HG03108 (cell line): ENCODE data around the gene TSC22D2.

Experiments used
- ATAC-seq: cut with Tn5 transposase; IDR thresholded peaks from one replicate; pipeline ENCODE4 v1.9.1; 2021; ENCODE audit warnings: moderate library complexity; ENCODE audit not compliant: unreplicated experiment

The TSC22D2 gene

GRCh38 chr3:150384296-150385212, 23.5 kb upstream of the TSC22D2 start:
- peak; percentile 99 for ATAC-seq

GRCh38 chr3:150385296-150386242, 22.5 kb upstream of the TSC22D2 start:
- peak; percentile 30 for ATAC-seq

- no peak for ATAC-seq
These were observed 19.3 kb upstream of the TSC22D2 start for GRCh38 chr3:150388498-150389418.

GRCh38 chr3:150390087-150390486, 18.0 kb upstream of the TSC22D2 start:
- no peak for ATAC-seq

- ATAC-seq: no peak
These were observed 16.9 kb upstream of the TSC22D2 start for GRCh38 chr3:150391161-150391560.

- ATAC-seq: no peak
These were observed 14.4 kb upstream of the TSC22D2 start for GRCh38 chr3:150393745-150394144.

- no peak for ATAC-seq
These were observed 13.5 kb upstream of the TSC22D2 start for GRCh38 chr3:150394606-150395005.

GRCh38 chr3:150396491-150396890, 11.6 kb upstream of the TSC22D2 start:
- no peak for ATAC-seq

- ATAC-seq: no peak
These were observed 11.0 kb upstream of the TSC22D2 start for GRCh38 chr3:150396956-150397550.

- ATAC-seq: no peak
These were observed 9.0 kb upstream of the TSC22D2 start for GRCh38 chr3:150399060-150399459.

- no peak for ATAC-seq
These were observed 6.8 kb upstream of the TSC22D2 start for GRCh38 chr3:150401285-150401684.

- no peak for ATAC-seq
These were observed 5.9 kb upstream of the TSC22D2 start for GRCh38 chr3:150402217-150402616.

GRCh38 chr3:150404023-150404422, 4.1 kb upstream of the TSC22D2 start:
- no peak for ATAC-seq

- ATAC-seq: no peak
These were observed 869 bp upstream of the TSC22D2 start for GRCh38 chr3:150407051-150407807.

GRCh38 chr3:150407808-150408220, 284 bp upstream of the TSC22D2 start:
- no peak for ATAC-seq

- ATAC-seq: peak; percentile 8
These were observed 1.0 kb downstream of the TSC22D2 start for GRCh38 chr3:150409125-150409511.

- ATAC-seq: peak; percentile 35
These were observed 1.6 kb downstream of the TSC22D2 start for GRCh38 chr3:150409512-150410310.

GRCh38 chr3:150410311-150411105, 2.4 kb downstream of the TSC22D2 start:
- no peak for ATAC-seq
